Measurements from ENCODE around the gene PRPF39. TPM values are rescaled to one million over a fixed set of nuclear protein-coding genes. Genes with fewer than 3 reads are reported as not detected.

PRPF39 gene
- total RNA-seq, 1 donor from 2014 or later = 46.7 TPM

DNA sequence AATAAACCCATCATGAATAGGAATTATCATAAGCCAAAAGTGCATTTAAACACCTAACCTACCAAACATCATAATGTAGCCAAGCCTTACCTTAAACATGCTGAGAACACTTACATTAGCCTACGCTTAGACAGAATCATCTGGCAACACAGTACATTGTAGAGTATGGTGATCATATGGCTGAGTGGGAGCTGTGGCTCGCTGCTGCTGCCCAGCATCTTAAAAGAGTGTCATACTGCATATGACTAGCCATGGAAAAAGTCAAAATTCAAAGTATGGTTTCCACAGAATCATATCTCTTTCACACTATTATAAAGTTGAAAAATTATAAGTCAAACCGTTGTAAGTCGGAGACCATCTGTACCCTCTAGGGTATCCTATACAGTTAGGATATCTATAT, 32.0 kb upstream of the PRPF39 start:
- Mint-ChIP-seq H3K27ac (ENCODE audit: unreplicated experiment) (no peak overlapping the region), H3K27me3 (ENCODE audit: unreplicated experiment) (no peaks in the 10 kb centered on the region), H3K4me3 (ENCODE audit: unreplicated experiment) (no peak overlapping the region), H3K4me1 (ENCODE audit: low read depth, unreplicated experiment) (no peaks in the 10 kb centered on the region), H3K9me3 (ENCODE audit: unreplicated experiment) (no peaks in the 10 kb centered on the region), H3K36me3 (ENCODE audit: unreplicated experiment) (no peaks in the 10 kb centered on the region)
- DNase-seq = no peak
- TF ChIP-seq, protein P1, sequence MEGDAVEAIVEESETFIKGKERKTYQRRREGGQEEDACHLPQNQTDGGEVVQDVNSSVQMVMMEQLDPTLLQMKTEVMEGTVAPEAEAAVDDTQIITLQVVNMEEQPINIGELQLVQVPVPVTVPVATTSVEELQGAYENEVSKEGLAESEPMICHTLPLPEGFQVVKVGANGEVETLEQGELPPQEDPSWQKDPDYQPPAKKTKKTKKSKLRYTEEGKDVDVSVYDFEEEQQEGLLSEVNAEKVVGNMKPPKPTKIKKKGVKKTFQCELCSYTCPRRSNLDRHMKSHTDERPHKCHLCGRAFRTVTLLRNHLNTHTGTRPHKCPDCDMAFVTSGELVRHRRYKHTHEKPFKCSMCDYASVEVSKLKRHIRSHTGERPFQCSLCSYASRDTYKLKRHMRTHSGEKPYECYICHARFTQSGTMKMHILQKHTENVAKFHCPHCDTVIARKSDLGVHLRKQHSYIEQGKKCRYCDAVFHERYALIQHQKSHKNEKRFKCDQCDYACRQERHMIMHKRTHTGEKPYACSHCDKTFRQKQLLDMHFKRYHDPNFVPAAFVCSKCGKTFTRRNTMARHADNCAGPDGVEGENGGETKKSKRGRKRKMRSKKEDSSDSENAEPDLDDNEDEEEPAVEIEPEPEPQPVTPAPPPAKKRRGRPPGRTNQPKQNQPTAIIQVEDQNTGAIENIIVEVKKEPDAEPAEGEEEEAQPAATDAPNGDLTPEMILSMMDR (IDR thresholded peaks at IDR 0.05; ENCODE audit: partially characterized antibody, unreplicated experiment) = no peak

DNA sequence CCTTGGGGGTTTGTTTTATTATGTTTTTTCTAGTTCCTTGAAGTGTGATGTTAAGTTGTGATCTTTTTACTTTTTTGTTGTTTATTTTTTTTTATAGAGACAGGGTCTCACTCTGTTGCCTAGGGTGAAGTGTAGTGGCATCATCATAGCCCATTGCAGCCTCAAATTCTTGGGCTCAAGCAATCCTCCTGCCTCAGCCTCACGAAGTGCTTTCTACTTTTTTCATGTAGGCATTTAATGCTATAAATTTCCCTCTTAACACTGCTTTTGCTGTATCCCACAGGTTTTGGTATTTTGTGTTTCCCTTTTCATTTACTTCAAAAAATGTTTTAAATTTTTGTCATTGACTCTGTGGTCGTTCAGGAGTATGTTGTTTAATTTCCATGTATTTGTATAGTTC, 26.6 kb upstream of the PRPF39 start:
- H3K36me3 Mint-ChIP-seq (ENCODE audit: unreplicated experiment) = no peaks in the 10 kb centered on the region
- DNase-seq = no peak
- H3K4me3 Mint-ChIP-seq (ENCODE audit: unreplicated experiment) = no peak overlapping the region
- no peaks in the 10 kb centered on the region for H3K9me3 Mint-ChIP-seq (ENCODE audit: unreplicated experiment)
- no peaks in the 10 kb centered on the region for H3K4me1 Mint-ChIP-seq (ENCODE audit: low read depth, unreplicated experiment)
- TF ChIP-seq, protein P1 (IDR thresholded peaks at IDR 0.05; ENCODE audit: partially characterized antibody, unreplicated experiment) = no peak
- no peaks in the 10 kb centered on the region for H3K27me3 Mint-ChIP-seq (ENCODE audit: unreplicated experiment)
- no peak overlapping the region for H3K27ac Mint-ChIP-seq (ENCODE audit: unreplicated experiment)

DNA sequence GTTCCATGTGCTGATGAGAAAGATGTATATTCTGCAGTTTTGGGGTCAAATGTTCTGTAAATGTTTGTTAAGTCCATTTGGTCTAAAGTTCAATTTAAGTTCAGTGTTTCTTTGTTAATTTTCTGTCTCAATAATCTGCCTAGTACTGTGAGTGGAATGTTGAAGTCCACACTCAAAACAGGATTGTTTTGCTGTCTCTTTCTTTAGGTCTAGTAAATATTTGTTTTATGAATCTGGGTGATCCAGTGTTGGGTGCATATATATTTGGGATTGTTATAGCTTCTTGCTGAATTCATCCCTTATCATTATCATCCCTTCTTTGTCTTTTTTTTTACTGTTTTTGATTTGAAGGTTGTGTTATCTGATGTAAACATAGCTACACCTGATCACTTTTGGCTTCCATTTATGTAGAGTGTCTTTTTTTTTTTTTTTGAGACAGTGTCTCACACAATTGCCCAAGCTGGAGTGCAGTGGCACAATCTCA, 26.0 kb upstream of the PRPF39 start:
- TF ChIP-seq, protein P1 (IDR thresholded peaks at IDR 0.05; ENCODE audit: partially characterized antibody, unreplicated experiment) = no peak
- no peak overlapping the region for H3K27ac Mint-ChIP-seq (ENCODE audit: unreplicated experiment)
- no peaks in the 10 kb centered on the region for H3K4me1 Mint-ChIP-seq (ENCODE audit: low read depth, unreplicated experiment)
- no peak for DNase-seq
- H3K36me3 Mint-ChIP-seq (ENCODE audit: unreplicated experiment) = no peaks in the 10 kb centered on the region
- H3K4me3 Mint-ChIP-seq (ENCODE audit: unreplicated experiment) = no peak overlapping the region
- no peaks in the 10 kb centered on the region for H3K27me3 Mint-ChIP-seq (ENCODE audit: unreplicated experiment)
- H3K9me3 Mint-ChIP-seq (ENCODE audit: unreplicated experiment) = no peaks in the 10 kb centered on the region

DNA sequence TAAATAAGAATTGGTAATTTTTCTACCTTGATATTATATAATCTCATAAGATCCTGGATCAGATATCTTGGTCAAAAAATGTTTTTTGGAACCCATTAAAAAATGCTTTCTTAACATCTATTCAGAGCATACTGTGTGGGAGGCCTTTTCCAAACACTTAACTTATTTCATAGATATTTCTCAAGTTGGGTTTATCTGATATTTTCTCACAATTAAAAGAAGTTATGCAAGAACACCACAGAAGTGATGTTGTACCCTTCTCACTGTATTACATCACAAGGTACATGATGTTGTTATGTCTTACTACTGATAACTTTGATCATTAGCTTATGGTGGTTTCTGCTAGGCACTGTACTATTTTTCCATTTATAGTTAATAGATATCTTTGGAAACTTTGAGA, 23.4 kb upstream of the PRPF39 start:
- Mint-ChIP-seq H3K4me3 (ENCODE audit: unreplicated experiment) (no peak overlapping the region), H3K9me3 (ENCODE audit: unreplicated experiment) (no peaks in the 10 kb centered on the region), H3K36me3 (ENCODE audit: unreplicated experiment) (no peaks in the 10 kb centered on the region), H3K4me1 (ENCODE audit: low read depth, unreplicated experiment) (no peaks in the 10 kb centered on the region), H3K27me3 (ENCODE audit: unreplicated experiment) (no peaks in the 10 kb centered on the region), H3K27ac (ENCODE audit: unreplicated experiment) (no peak overlapping the region)
- DNase-seq = no peak
- TF ChIP-seq, protein P1 (IDR thresholded peaks at IDR 0.05; ENCODE audit: partially characterized antibody, unreplicated experiment) = no peak

DNA sequence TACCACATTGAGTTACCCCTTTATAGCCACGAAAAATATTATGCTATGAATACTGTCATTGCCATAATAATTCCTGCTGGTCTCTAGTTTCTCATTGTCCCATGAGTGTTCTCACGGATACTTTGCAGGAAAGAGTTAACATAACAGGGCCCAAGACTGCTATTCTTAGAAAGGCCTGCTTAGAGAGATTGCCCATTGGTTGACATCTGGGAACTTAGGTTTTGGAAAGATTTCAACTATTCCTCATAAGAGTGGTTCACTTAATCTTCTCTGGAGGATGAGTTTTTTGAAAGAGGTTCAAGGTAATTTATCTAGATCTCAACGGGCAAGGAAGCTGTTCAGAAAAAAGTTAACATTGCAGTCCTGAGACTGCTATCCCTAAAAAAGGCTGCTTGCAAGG, 18.4 kb upstream of the PRPF39 start:
- no peak overlapping the region for H3K27ac Mint-ChIP-seq (ENCODE audit: unreplicated experiment)
- no peak for DNase-seq
- H3K9me3 Mint-ChIP-seq (ENCODE audit: unreplicated experiment) = no peaks in the 10 kb centered on the region
- H3K36me3 Mint-ChIP-seq (ENCODE audit: unreplicated experiment) = no peaks in the 10 kb centered on the region
- H3K4me3 Mint-ChIP-seq (ENCODE audit: unreplicated experiment) = no peak overlapping the region
- H3K4me1 Mint-ChIP-seq (ENCODE audit: low read depth, unreplicated experiment) = no peaks in the 10 kb centered on the region
- TF ChIP-seq, protein P1 (IDR thresholded peaks at IDR 0.05; ENCODE audit: partially characterized antibody, unreplicated experiment) = no peak
- peaks cover 2% of the 10 kb centered on the region for H3K27me3 Mint-ChIP-seq (ENCODE audit: unreplicated experiment)

All from glutamatergic neuron (in vitro differentiated cells).